Adipocyte (in vitro differentiated cells): ENCODE data around the gene EIF5A2.
A peak's percentile ranks its signal among the peaks of the same experiment; 100 is the strongest.

Experiments used
- DNase-seq: peaks from one replicate; pipeline ENCODE4 v3.0.0-alpha.2; 2015; ENCODE audit warnings: low read depth
- H3K27me3 ChIP-seq: replicated peaks from 2 replicates; pipeline ENCODE4 v1.7.0; 2013; ENCODE audit warnings: mild to moderate bottlenecking, low read length, moderate library complexity; ENCODE audit not compliant: control insufficient read depth, insufficient read depth
- H3K36me3 ChIP-seq: 2 replicates; pipeline ENCODE4 v1.7.0; 2013; ENCODE audit warnings: low read length, mild to moderate bottlenecking, moderate library complexity; ENCODE audit not compliant: control insufficient read depth, insufficient read depth, severe bottlenecking
- H3K4me1 ChIP-seq: 2 replicates; pipeline ENCODE4 v1.7.0; 2013; ENCODE audit warnings: mild to moderate bottlenecking, low read length, moderate library complexity; ENCODE audit not compliant: control insufficient read depth, insufficient read depth
- H3K4me3 ChIP-seq: 2 replicates; pipeline ENCODE4 v1.7.0; 2013; ENCODE audit warnings: mild to moderate bottlenecking, low read length, moderate library complexity
- H3K9ac ChIP-seq: 2 replicates; pipeline ENCODE4 v1.7.0; 2013; ENCODE audit warnings: mild to moderate bottlenecking, low read length, moderate library complexity
- H3K9me3 ChIP-seq: 2 replicates; pipeline ENCODE4 v1.7.0; 2013; ENCODE audit warnings: mild to moderate bottlenecking, low read length, moderate library complexity; ENCODE audit not compliant: control insufficient read depth

The EIF5A2 gene

DNA sequence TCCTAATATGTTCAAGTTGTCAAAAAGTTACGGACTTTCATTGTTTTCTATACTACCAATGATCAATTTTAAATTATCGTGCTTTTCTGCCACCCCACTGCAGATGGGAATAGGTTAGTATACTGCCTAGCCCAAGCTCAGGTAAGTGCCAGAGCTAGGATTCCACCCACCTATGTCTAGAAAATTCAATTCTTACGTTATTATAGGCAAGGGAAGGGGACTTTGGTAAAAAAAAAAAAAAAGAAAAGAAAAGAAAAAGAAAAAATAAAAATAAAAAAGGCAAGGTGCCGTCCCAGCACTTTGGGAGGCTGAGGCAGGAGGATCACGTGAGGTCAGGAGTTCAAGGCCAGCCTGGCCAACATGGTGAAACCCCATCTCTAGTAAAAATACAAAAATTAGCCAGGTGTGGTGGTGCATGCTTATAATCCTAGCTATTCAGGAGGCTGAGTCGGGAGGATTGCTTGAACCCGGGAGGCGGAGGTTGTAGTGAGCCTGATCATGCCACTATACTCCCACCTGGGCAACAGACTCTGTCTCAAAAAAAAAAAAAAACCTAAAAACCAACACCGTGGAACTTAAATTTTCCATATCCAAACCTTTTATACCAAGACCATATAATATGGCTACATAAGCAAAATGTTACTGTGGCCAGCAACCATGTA lies 39.7 kb downstream of the EIF5A2 start:
- Histone ChIP-seq H3K9ac (peak overlapping the region; percentile 92), H3K27me3 (no peaks in the 10 kb centered on the region), H3K4me1 (peaks cover 29% of the 10 kb centered on the region), H3K36me3 (peaks cover 36% of the 10 kb centered on the region), H3K4me3 (peak overlapping the region; percentile 91), H3K9me3 (no peaks in the 10 kb centered on the region)
- no peak for DNase-seq

DNA sequence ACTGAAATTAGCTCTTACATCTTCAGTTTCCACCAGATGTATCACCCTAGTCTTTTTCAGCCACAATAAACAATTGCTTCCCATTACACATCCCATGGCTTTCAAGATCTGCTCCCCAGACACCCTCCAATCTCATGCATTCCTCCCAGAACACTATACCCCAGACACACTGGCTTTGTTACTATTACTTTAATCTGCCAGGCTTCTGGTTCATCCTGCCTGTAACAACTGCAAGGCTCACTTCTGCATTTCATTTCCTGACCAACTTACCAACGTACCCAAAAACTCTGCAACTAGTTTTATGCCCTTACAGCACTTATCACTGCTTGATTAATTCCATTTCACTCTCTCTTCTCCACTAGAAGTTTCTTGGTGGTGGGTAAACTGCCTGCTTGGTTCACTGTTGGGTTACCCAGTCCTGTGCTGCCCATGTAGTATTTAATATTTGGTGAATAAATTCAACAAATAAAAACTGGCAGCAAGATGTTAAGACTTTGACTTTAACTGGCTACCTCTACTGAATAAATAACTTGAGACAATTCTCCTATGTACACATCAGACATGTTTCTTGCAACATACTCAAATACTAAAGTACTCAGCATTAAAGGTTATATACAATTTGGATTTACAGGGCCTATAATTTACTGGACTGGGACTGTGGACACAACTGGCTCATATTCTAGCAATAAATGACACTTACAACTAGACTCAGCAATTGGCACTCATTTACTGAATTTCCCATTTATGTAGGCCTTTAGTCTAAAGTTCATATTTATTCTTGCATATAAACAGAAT lies 41.1 kb downstream of the EIF5A2 start:
- Histone ChIP-seq H3K9ac (peak overlapping the region; percentile 56), H3K4me3 (peak overlapping the region; percentile 91), H3K36me3 (peaks cover 36% of the 10 kb centered on the region), H3K9me3 (no peaks in the 10 kb centered on the region), H3K27me3 (no peaks in the 10 kb centered on the region), H3K4me1 (peaks cover 29% of the 10 kb centered on the region)
- peak; percentile 29 for DNase-seq

DNA sequence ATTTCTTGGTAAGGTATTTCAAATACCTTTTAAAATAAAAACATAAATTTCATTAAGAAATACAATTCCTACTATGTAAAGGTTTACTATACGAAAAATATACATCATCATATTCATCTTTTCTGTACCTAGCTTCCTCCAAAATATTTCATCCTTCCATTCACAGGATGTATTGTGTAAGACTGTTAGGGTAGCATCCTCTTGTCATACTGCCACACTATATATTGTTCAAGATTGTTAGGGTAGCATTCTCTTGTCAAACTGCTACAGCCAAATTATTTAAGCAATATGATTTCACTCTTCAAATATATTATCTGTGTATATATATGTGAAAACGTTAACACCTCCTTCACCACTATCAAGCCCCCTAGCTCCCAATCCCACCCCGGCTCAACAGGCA lies 41.9 kb downstream of the EIF5A2 start:
- Histone ChIP-seq H3K9me3 (no peaks in the 10 kb centered on the region), H3K9ac (no peak overlapping the region), H3K4me1 (peaks cover 29% of the 10 kb centered on the region), H3K4me3 (peak overlapping the region; percentile 91), H3K27me3 (no peaks in the 10 kb centered on the region), H3K36me3 (peaks cover 36% of the 10 kb centered on the region)
- no peak for DNase-seq

DNA sequence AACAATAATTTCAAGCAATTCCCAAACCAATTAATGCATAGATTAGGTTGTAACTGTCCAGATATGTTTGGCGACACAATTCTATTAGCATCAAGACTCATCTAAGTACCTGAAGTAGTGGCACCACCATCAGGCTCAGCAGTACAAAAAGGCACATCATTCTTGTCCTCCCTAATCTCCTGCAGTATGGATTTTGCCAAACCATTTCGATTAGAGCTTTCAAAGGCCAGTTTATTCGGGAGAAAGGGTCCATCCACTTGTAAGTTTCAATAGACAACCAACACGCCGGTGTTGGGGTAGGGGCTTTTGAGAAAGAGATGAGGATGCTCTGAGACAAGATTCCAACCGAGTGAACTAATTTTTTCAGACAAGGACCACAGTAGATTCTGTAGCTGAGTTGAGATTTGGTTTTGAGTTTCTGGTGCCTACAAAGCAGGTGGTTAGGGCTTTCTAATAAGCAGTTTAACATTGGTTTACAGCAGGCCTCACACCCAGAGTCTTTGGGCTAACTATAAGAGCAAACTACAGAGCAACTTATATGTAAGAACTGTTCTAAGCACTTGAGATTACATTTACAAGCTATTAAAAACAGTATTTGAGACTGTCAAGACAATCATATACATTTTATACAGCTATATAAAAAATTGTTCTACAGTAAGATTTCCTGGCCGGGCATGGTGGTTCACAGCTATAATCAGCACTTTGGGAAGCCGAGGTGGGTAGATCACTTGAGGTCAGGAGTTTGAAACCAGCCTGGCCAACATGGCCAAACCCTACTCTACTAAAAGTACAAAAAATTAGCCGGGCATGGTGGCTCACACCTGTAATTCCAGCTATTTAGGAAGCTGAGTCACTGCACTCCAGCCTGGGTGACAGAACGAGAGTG lies 43.0 kb downstream of the EIF5A2 start:
- no peak for DNase-seq
- H3K27me3 ChIP-seq, result no peaks in the 10 kb centered on the region

DNA sequence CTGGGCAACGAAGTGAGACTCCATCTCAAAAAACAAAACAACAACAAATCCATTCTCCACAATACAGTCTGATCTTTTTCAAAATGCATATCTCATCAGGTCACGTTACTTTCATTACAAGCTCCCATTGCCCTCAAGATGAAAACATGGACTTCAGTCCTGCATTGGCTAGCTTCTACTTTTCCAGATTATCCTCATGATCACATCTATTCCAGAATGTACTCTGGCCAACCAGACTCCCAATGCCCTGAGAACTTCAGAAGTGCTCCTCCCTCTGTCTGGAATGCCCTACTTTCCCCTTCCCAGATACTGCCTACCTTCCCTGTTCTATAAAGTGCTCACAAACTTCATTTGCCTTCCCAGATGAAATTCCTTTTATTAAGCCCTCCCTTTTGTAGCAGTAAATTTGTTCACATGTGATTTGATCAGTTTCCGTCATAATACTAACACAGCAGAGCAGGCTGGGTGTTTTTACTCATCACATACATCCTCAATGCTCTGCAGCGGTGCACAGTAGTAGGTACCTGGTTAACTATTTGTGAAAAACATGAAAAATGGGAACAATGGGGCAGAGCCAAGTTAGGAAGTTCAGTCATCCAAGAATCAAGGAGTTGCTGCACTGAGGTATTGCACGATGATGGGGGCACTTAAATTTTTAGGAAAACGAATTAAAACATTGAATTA lies 43.8 kb downstream of the EIF5A2 start:
- no peaks in the 10 kb centered on the region for H3K9me3 ChIP-seq
- peaks cover 23% of the 10 kb centered on the region for H3K4me1 ChIP-seq
- peaks cover 36% of the 10 kb centered on the region for H3K36me3 ChIP-seq
- no peak overlapping the region for H3K4me3 ChIP-seq
- no peak overlapping the region for H3K9ac ChIP-seq
- no peak for DNase-seq
- no peaks in the 10 kb centered on the region for H3K27me3 ChIP-seq

More for the DNA sequence above, 43.0 kb downstream of the EIF5A2 start:
- Histone ChIP-seq H3K4me1 (peaks cover 25% of the 10 kb centered on the region), H3K36me3 (peaks cover 36% of the 10 kb centered on the region), H3K9ac (no peak overlapping the region), H3K9me3 (no peaks in the 10 kb centered on the region), H3K4me3 (no peak overlapping the region)

DNA sequence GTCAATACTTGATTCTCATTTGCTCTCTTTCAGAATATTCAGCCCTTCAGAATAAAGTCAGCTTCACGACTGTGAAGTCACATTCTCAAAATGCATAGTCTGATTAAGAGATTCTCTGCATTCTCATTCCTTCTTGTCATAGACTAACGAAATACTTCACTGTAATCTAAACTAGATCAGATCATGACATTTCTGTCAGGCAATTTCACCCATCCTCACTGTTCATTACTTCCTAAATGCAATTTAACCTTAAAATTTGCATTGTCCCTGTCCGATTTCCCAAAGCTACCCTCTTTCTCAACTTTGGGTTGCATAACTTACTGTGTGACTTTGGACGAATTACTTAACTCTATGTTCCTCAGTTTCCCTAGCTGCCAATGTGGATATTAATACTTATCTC lies 44.6 kb downstream of the EIF5A2 start:
- Histone ChIP-seq H3K4me1 (peaks cover 21% of the 10 kb centered on the region), H3K27me3 (no peaks in the 10 kb centered on the region), H3K36me3 (peaks cover 36% of the 10 kb centered on the region), H3K9me3 (no peaks in the 10 kb centered on the region), H3K9ac (no peak overlapping the region), H3K4me3 (no peak overlapping the region)
- no peak for DNase-seq

DNA sequence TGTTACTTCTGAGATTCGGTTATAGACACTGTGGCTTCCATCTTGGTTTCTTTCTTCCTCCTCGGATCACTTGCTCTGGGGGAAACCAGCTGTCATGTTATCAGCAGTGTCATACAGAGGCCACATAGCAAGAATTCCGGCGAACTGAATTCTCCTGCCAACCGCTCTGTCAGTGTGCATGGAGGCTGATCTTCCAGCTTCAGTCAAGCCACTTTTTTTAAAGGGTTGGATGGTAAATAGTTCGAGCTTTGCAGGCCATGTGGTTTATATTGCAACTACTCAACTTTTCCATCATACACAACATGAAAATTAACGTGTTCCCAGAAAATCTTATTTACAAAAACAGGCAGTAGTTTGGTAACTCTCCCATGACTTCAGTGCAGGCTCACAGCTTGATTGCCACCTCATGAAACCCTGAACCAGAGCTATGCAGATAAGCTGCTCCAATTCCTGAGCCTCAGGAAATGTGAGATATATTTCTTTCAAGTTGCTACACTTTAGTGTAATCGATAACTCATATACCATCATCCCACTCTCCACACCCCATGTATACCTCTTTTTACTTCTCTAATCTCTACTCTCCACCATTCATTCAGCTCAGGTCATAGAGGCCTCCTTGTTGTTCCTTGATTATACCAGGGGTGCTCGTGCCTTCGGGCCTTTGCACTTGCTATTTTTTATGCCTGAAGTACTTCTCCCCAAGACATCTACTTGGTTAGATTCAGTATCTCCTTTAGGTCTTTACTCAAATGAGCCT lies 45.6 kb downstream of the EIF5A2 start:
- Histone ChIP-seq H3K36me3 (peaks cover 30% of the 10 kb centered on the region), H3K9me3 (no peaks in the 10 kb centered on the region), H3K4me1 (peaks cover 11% of the 10 kb centered on the region), H3K27me3 (no peaks in the 10 kb centered on the region), H3K9ac (no peak overlapping the region), H3K4me3 (no peak overlapping the region)
- peak; percentile 48 for DNase-seq

DNA sequence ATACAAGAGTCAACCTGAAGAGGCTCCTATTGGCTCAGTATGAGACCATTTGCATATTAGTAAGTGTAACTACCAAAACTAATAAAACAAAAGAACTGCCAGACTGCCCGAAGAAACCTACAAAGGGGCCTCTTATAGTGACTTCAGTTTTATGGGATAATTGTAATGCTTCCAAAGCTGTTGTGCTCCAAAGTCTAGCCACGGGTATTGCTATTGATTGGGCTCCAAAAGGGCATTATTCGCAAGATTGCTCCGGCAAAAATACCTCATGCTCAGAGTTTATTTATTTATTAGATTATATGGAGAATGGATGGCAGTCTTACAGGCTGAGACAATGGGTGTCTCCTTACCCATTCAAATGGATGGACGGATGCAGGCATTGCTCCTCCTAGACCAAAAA lies 49.8 kb downstream of the EIF5A2 start:
- H3K4me1 ChIP-seq, result peaks cover 5% of the 10 kb centered on the region
- no peak overlapping the region for H3K4me3 ChIP-seq
- H3K27me3 ChIP-seq, result no peaks in the 10 kb centered on the region
- no peak overlapping the region for H3K9ac ChIP-seq
- no peaks in the 10 kb centered on the region for H3K36me3 ChIP-seq
- DNase-seq, result no peak
- H3K9me3 ChIP-seq, result no peaks in the 10 kb centered on the region

DNA sequence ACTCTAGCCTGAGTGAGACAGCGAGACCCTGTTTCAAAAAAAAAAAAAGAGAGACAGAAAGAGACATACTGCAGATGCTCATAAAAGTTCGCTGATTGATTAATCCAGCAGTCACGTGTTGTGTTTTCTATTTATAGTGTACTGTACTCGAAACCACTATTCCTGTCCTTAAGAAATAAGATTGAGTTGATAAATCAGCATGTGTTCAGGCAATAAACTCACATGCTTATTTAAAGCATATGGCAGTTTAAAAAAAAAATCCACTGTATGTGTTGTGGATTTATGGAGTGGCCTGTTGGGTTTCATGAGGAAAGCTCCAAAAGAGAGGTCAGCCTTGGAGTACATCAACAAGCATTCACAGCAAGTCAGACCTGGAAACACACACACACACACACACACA lies 56.1 kb downstream of the EIF5A2 start:
- no peaks in the 10 kb centered on the region for H3K27me3 ChIP-seq
- H3K4me1 ChIP-seq, result no peaks in the 10 kb centered on the region
- H3K9me3 ChIP-seq, result no peaks in the 10 kb centered on the region
- H3K4me3 ChIP-seq, result no peak overlapping the region
- no peak overlapping the region for H3K9ac ChIP-seq
- DNase-seq, result no peak
- no peaks in the 10 kb centered on the region for H3K36me3 ChIP-seq

DNA sequence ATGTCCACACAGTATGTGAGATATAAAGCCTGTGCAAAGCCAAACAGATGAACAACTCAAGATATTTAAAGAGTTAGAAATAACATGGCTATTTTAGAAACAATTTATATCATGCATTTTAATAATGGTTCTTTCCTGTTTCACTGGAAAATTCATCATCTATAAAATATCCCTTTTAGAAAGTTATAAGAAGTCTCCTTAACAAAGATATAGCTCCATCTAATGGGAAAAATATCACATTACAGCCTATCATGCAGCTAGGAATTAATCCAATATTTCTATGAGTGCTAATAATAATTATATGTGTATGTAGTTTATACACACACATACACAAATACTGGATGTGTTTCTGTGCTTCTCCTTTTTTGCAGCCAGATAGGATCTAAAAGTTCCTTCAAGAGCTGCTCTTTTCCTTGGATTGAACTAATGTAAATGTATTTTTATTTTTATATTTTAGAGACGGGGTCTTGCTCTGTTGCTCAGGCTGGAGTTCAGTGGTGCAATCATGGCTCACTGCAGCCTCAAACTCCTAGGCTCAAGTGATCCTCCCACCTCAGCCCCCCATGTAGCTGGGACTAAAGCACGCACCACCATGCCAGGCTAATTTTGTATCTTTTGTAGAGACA lies 60.0 kb downstream of the EIF5A2 start:
- Histone ChIP-seq H3K9ac (no peak overlapping the region), H3K36me3 (no peaks in the 10 kb centered on the region), H3K4me3 (no peak overlapping the region), H3K27me3 (no peaks in the 10 kb centered on the region), H3K4me1 (no peaks in the 10 kb centered on the region), H3K9me3 (no peaks in the 10 kb centered on the region)
- peak; percentile 69 for DNase-seq
